ENCODE data around the gene ZNF853.

- TF ChIP-seq GABPA (IDR thresholded peaks at IDR 0.05; ENCODE audit: low read depth) (no peak), CTCF (IDR thresholded peaks at IDR 0.05; ENCODE audit: insufficient read depth, low read length) (no peak), POLR2AphosphoS5 (IDR thresholded peaks at IDR 0.05; ENCODE audit: low read depth) (no peak), REST (IDR thresholded peaks at IDR 0.05; ENCODE audit: insufficient replicate concordance, low read depth) (no peak)
These were observed 1.6 kb downstream of the ZNF853 start for GRCh38 chr7:6616854-6617643.
